ENCODE data around the gene CMC4.
A peak's percentile ranks its signal among the peaks of the same experiment; 100 is the strongest.

CMC4 gene

GRCh38 chrX:155052738-155053498, 18.0 kb downstream of the CMC4 start:
- DNase-seq, result no peak

GRCh38 chrX:155048977-155049619, 21.8 kb downstream of the CMC4 start:
- peak; percentile 33 for DNase-seq

- DNase-seq, result no peak
Measured at GRCh38 chrX:155046811-155047528, 24.0 kb downstream of the CMC4 start.

- DNase-seq, result no peak
Measured at GRCh38 chrX:155046129-155046810, 24.7 kb downstream of the CMC4 start.

GRCh38 chrX:155035688-155036087, 35.2 kb downstream of the CMC4 start:
- DNase-seq, result no peak

GRCh38 chrX:155031657-155032056, 39.3 kb downstream of the CMC4 start:
- no peak for DNase-seq

GRCh38 chrX:155028877-155029291, 42.1 kb downstream of the CMC4 start:
- DNase-seq, result no peak

GRCh38 chrX:155028129-155028528, 42.8 kb downstream of the CMC4 start:
- DNase-seq, result no peak

GRCh38 chrX:155027509-155028066, 43.3 kb downstream of the CMC4 start:
- no peak for DNase-seq

GRCh38 chrX:155026727-155027508, 44.0 kb downstream of the CMC4 start, which contains the start of gene FUNDC2:
Gene FUNDC2, plus strand, starts transcription at chrX:155026844. Its CDS starts 95 bp downstream, at chrX:155026939.
- DNase-seq, result peak; percentile 90

GRCh38 chrX:155026420-155026726, 44.6 kb downstream of the CMC4 start:
- no peak for DNase-seq

- no peak for DNase-seq
Measured at GRCh38 chrX:155023907-155024833, 46.8 kb downstream of the CMC4 start.

- DNase-seq, result no peak
Measured at GRCh38 chrX:155022585-155022984, 48.4 kb downstream of the CMC4 start, which contains the start of gene F8. Gene F8, minus strand, starts transcription at chrX:155022723. Its CDS starts 171 bp downstream, at chrX:155022552.

- DNase-seq, result no peak
Measured at GRCh38 chrX:155020591-155020990, 50.3 kb downstream of the CMC4 start.

Data from activated naive CD4-positive, alpha-beta T cell treated with anti-CD3 and anti-CD28 coated beads, Interleukin-2, amount 50 U/mL, for 16 hours (primary cell).